HepG2 (cell line): ENCODE measurements around the gene TPM1. TPM values are rescaled to one million over a fixed set of nuclear protein-coding genes. Genes with fewer than 3 reads are reported as not detected.

Experiments used
- CCDC6 ChIP-seq: sonication (generic); formaldehyde crosslinking; IDR thresholded peaks from 2 replicates; pipeline ENCODE4 v1.8.1; 2022; ENCODE audit warnings: mild to moderate bottlenecking, missing genetic modification reagents, moderate library complexity
- EZH2 ChIP-seq: conservative IDR thresholded peaks from 2 replicates; pipeline ENCODE4 v1.6.1; 2012; ENCODE audit warnings: mild to moderate bottlenecking, low read depth, low read length, moderate library complexity
- FOXK2 ChIP-seq: fragments of 450-650 bp; IDR thresholded peaks from 2 replicates; pipeline ENCODE4 v1.6.1; 2016
- HMGXB3 ChIP-seq: sonication (generic); formaldehyde crosslinking; IDR thresholded peaks from 2 replicates; pipeline ENCODE4 v1.4.0; 2020; ENCODE audit warnings: missing genetic modification reagents, borderline replicate concordance
- JDP2 ChIP-seq: sonication (generic); formaldehyde crosslinking; IDR thresholded peaks from 2 replicates; pipeline ENCODE4 v1.8.1; 2022; ENCODE audit warnings: missing genetic modification reagents, borderline replicate concordance
- KLF16 ChIP-seq, 2 experiments: sonication (generic) in 1 of 2; formaldehyde crosslinking in 1 of 2; IDR thresholded peaks; 2 replicates each; pipeline versions ENCODE4 v1.6.1 to v1.8.0; 2016 to 2023; ENCODE audit warnings: missing genetic modification reagents in 2 of 2, missing compliant biosample characterization in 1 of 2
- KLF9 ChIP-seq: IDR thresholded peaks from 2 replicates; pipeline ENCODE4 v1.6.1; 2016; ENCODE audit warnings: low read depth
- MXD1 ChIP-seq: sonication (generic); formaldehyde crosslinking; IDR thresholded peaks from 2 replicates; pipeline ENCODE4 v1.4.0; 2020; ENCODE audit warnings: mild to moderate bottlenecking, missing genetic modification reagents
- MZF1 ChIP-seq: sonication (generic); formaldehyde crosslinking; IDR thresholded peaks from 2 replicates; pipeline ENCODE4 v1.8.1; 2023; ENCODE audit warnings: mild to moderate bottlenecking, missing genetic modification reagents, borderline replicate concordance
- PHF21A ChIP-seq: sonication (generic); formaldehyde crosslinking; IDR thresholded peaks from 2 replicates; pipeline ENCODE4 v1.5.0; 2020; ENCODE audit warnings: mild to moderate bottlenecking, missing genetic modification reagents
- POLR2AphosphoS5 ChIP-seq: IDR thresholded peaks from 2 replicates; pipeline ENCODE4 v1.6.1; 2012; ENCODE audit warnings: low read depth, low read length
- RXRB ChIP-seq: IDR thresholded peaks from 2 replicates; pipeline ENCODE4 v1.6.1; 2016; ENCODE audit warnings: borderline replicate concordance, missing genetic modification reagents, missing compliant biosample characterization
- SIN3A ChIP-seq: IDR thresholded peaks from 2 replicates; pipeline ENCODE4 v1.6.1; 2011; ENCODE audit warnings: low read depth, mild to moderate bottlenecking, control low read depth, low read length, borderline replicate concordance
- SOX5 ChIP-seq: IDR thresholded peaks from 2 replicates; pipeline ENCODE4 v1.6.1; 2016; ENCODE audit warnings: borderline replicate concordance
- TBX2 ChIP-seq: sonication (generic); formaldehyde crosslinking; IDR thresholded peaks from 2 replicates; pipeline ENCODE4 v1.5.0; 2020; ENCODE audit warnings: missing genetic modification reagents, mild to moderate bottlenecking, borderline replicate concordance
- TCF12 ChIP-seq, 2 experiments: fragments of 450-650 bp in 1 of 2; sonication (generic) in 1 of 2; formaldehyde crosslinking in 1 of 2; IDR thresholded peaks; 2 replicates each; pipeline versions ENCODE4 v1.6.1 to v1.8.0; 2017 to 2022; ENCODE audit warnings: antibody characterized with exemption in 1 of 2, mild to moderate bottlenecking in 1 of 2, missing genetic modification reagents in 1 of 2, moderate library complexity in 1 of 2
- THAP11 ChIP-seq: IDR thresholded peaks from 2 replicates; pipeline ENCODE4 v1.6.1; 2016; ENCODE audit warnings: missing biosample characterization, missing genetic modification reagents
- ZBTB7B ChIP-seq: sonication (generic); formaldehyde crosslinking; IDR thresholded peaks from 2 replicates; pipeline ENCODE4 v1.4.0; 2020; ENCODE audit warnings: missing genetic modification reagents
- ZFP36 ChIP-seq: fragments of 150-350 bp; IDR thresholded peaks from 2 replicates; pipeline ENCODE4 v1.6.1; 2018; ENCODE audit warnings: borderline replicate concordance, low read length, low read depth; ENCODE audit not compliant: partially characterized antibody
- ZFP82 ChIP-seq: sonication (generic); formaldehyde crosslinking; IDR thresholded peaks from 2 replicates; pipeline ENCODE4 v1.5.1; 2020; ENCODE audit warnings: mild to moderate bottlenecking, missing genetic modification reagents, borderline replicate concordance
- ZNF263 ChIP-seq: sonication (generic); formaldehyde crosslinking; IDR thresholded peaks from 2 replicates; pipeline ENCODE4 v1.4.0; 2020; ENCODE audit warnings: missing genetic modification reagents
- ZNF282 ChIP-seq: fragments of 450-650 bp; IDR thresholded peaks from 2 replicates; pipeline ENCODE4 v1.6.1; 2018; ENCODE audit not compliant: partially characterized antibody
- ZNF329 ChIP-seq: sonication (generic); formaldehyde crosslinking; IDR thresholded peaks from 2 replicates; pipeline ENCODE4 v1.9.0; 2021; ENCODE audit warnings: low read depth, mild to moderate bottlenecking, missing genetic modification reagents
- ZNF44 ChIP-seq: sonication (generic); formaldehyde crosslinking; IDR thresholded peaks from 2 replicates; pipeline ENCODE4 v1.5.1; 2020; ENCODE audit warnings: mild to moderate bottlenecking, missing genetic modification reagents
- ZNF616 ChIP-seq: sonication (generic); formaldehyde crosslinking; IDR thresholded peaks from 2 replicates; pipeline ENCODE4 v1.5.0; 2020; ENCODE audit warnings: low read depth, mild to moderate bottlenecking, missing genetic modification reagents
- ZNF644 ChIP-seq: IDR thresholded peaks from 2 replicates; pipeline ENCODE4 v1.6.1; 2016; ENCODE audit warnings: low read depth
- ZNF768 ChIP-seq: sonication (generic); formaldehyde crosslinking; IDR thresholded peaks from 2 replicates; pipeline ENCODE4 v1.4.0; 2020; ENCODE audit warnings: missing genetic modification reagents
- ZNF891 ChIP-seq: sonication (generic); formaldehyde crosslinking; IDR thresholded peaks from 2 replicates; pipeline ENCODE4 v1.5.0; 2020; ENCODE audit warnings: mild to moderate bottlenecking, missing genetic modification reagents
- ZSCAN20 ChIP-seq: sonication (generic); formaldehyde crosslinking; IDR thresholded peaks from 2 replicates; pipeline ENCODE4 v1.4.0; 2020; ENCODE audit warnings: missing genetic modification reagents, mild to moderate bottlenecking, borderline replicate concordance
- polyA plus RNA-seq, 8 experiments: library from polyadenylated mRNA; depleted of rRNA in 3 of 8; stranded (reverse) in 7 of 8; unstranded in 1 of 8; fragments of >200 nt; fragmentation: Illumina TruSeq in 4 of 8; extraction: Trizol in 4 of 8; gene quantifications; 2 replicates each; pipeline versions ENCODE4 v1.2.1 to v1.2.3, GENCODE V29; 2011 to 2016; ENCODE audit warnings: low read depth in 4 of 8, missing spikeins in 1 of 8, mixed read lengths in 1 of 8; ENCODE audit not compliant: insufficient read depth in 1 of 8
- total RNA-seq, 5 experiments: library from RNA; depleted of rRNA; stranded (reverse); fragments of >200 nt; fragmentation: Illumina TruSeq; extraction: Trizol; gene quantifications; 2 replicates each; pipeline ENCODE4 v1.2.3, GENCODE V29; 2016; ENCODE audit warnings: low read depth in 1 of 5

TPM1 gene
- total and polyA plus RNA-seq, 2 of the 13 experiments (the other 11 are each of a cell fraction or from before 2014, with no cell fraction given), result 98.9 to 109 TPM

GRCh38 chr15:63010920-63011693, 31.4 kb upstream of the TPM1 start (continued):
- TF ChIP-seq HMGXB3 (CRISPR knock-in tag) (no peak), SOX5 (CRISPR knock-in tag) (peak; percentile 70), JDP2 (CRISPR knock-in tag) (no peak), ZFP82 (CRISPR knock-in tag) (no peak), ZNF891 (CRISPR knock-in tag) (no peak), ZFP36 (no peak), ZNF282 (no peak), ZNF329 (no peak), ZNF768 (CRISPR knock-in tag) (no peak), ZBTB7B (CRISPR knock-in tag) (peak; percentile 76; the same call in 1 of the 2 replicates), THAP11 (CRISPR knock-in tag) (no peak), POLR2AphosphoS5 (no peak), MZF1 (CRISPR knock-in tag) (no peak), EZH2 (no peak), TBX2 (CRISPR knock-in tag) (peak; percentile 54), ZSCAN20 (CRISPR knock-in tag) (no peak), MXD1 (no peak), SIN3A (no peak), ZNF644 (CRISPR knock-in tag) (peak; percentile 90), ZNF616 (no peak), ZNF263 (CRISPR knock-in tag) (peak; percentile 27; the same call in 1 of the 2 replicates), PHF21A (CRISPR knock-in tag) (peak; percentile 93), KLF16 (CRISPR knock-in tag; IDR thresholded peaks at IDR 0.05) (no peak), RXRB (peak; percentile 76; the same call in 1 of the 2 replicates), FOXK2 (no peak), TCF12 (IDR thresholded peaks at IDR 0.05) (no peak), TCF12 (CRISPR knock-in tag; IDR thresholded peaks at IDR 0.05) (0 out of 2 replicates have a peak, but pooled peaks have one; percentile 15), CCDC6 (no peak), KLF9 (no peak), ZNF44 (CRISPR knock-in tag) (no peak)
